Measurements from ENCODE around the gene KCNAB2.

The KCNAB2 gene

GRCh38 chr1:6045561-6045960, at the start of gene KCNAB2:
Gene KCNAB2 (plus strand): TSS chr1:6045888. CDS start chr1:6051537, 5,649 bp downstream.
- peaks cover 4% of the 10 kb centered on the region for H3K79me2 ChIP-seq (ENCODE audit: low read length)
- no peak within 1 kb of the TSS for H2AFZ ChIP-seq (ENCODE audit: low read length)
- no peak within 1 kb of the TSS for H3K4me3 ChIP-seq (ENCODE audit: low read length)
- no peak within 1 kb of the TSS for H3K4me2 ChIP-seq (ENCODE audit: low read depth, low read length)
- H3K36me3 ChIP-seq (replicated peaks; ENCODE audit: insufficient read depth, low read length) = no peaks in the 10 kb centered on the region
- no peak for DNase-seq
- H3K9me3 ChIP-seq (replicated peaks; ENCODE audit: insufficient read depth, low read length) = no peaks in the 10 kb centered on the region
- H3K27me3 ChIP-seq (replicated peaks; ENCODE audit: insufficient read depth, low read length) = no peaks in the 10 kb centered on the region
- no peaks in the 10 kb centered on the region for H3F3A ChIP-seq (ENCODE audit: insufficient read depth, low read length)
- no peak within 1 kb of the TSS for H3K27ac ChIP-seq (ENCODE audit: low read length)
- no peak for TF ChIP-seq CTCF (IDR thresholded peaks at IDR 0.05; ENCODE audit: low read length)
- TF ChIP-seq EZH2 (optimal IDR thresholded peaks at IDR 0.05; ENCODE audit: low read depth, low read length) = no peak
- no peak for TF ChIP-seq EZH2phosphoT487 (IDR thresholded peaks at IDR 0.05; ENCODE audit: low read length)
- H3K9ac ChIP-seq (ENCODE audit: low read length) = no peak within 1 kb of the TSS
- H4K20me1 ChIP-seq (ENCODE audit: insufficient read depth, low read length) = no peaks in the 10 kb centered on the region; the same call in 1 of the 2 replicates
- H3K9me2 ChIP-seq (replicated peaks; ENCODE audit: insufficient read depth, low read length) = no peaks in the 10 kb centered on the region
- no peaks in the 10 kb centered on the region for H3K4me1 ChIP-seq (ENCODE audit: low read length)

GRCh38 chr1:5996641-5997270, 48.9 kb upstream of the KCNAB2 start:
- no peaks in the 10 kb centered on the region for H3K9me2 ChIP-seq (replicated peaks; ENCODE audit: insufficient read depth, low read length)
- no peak for DNase-seq
- no peak overlapping the region for H3K9ac ChIP-seq (ENCODE audit: low read length)
- H3K27ac ChIP-seq (ENCODE audit: low read length) = no peak overlapping the region
- H3F3A ChIP-seq (ENCODE audit: insufficient read depth, low read length) = peaks cover 14% of the 10 kb centered on the region; the same call in 1 of the 2 replicates
- no peaks in the 10 kb centered on the region for H3K27me3 ChIP-seq (replicated peaks; ENCODE audit: insufficient read depth, low read length)
- no peaks in the 10 kb centered on the region for H3K36me3 ChIP-seq (replicated peaks; ENCODE audit: insufficient read depth, low read length)
- H3K4me2 ChIP-seq (ENCODE audit: low read depth, low read length) = no peak overlapping the region
- H4K20me1 ChIP-seq (ENCODE audit: insufficient read depth, low read length) = peaks cover 14% of the 10 kb centered on the region
- peaks cover 13% of the 10 kb centered on the region; the same call in 1 of the 2 replicates for H3K4me1 ChIP-seq (ENCODE audit: low read length)
- TF ChIP-seq EZH2phosphoT487 (IDR thresholded peaks at IDR 0.05; ENCODE audit: low read length) (no peak), EZH2 (optimal IDR thresholded peaks at IDR 0.05; ENCODE audit: low read depth, low read length) (no peak), CTCF (IDR thresholded peaks at IDR 0.05; ENCODE audit: low read length) (no peak)
- no peaks in the 10 kb centered on the region for H3K9me3 ChIP-seq (replicated peaks; ENCODE audit: insufficient read depth, low read length)
- H2AFZ ChIP-seq (ENCODE audit: low read length) = no peak overlapping the region
- H3K79me2 ChIP-seq (ENCODE audit: low read length) = peaks cover 91% of the 10 kb centered on the region
- no peak overlapping the region for H3K4me3 ChIP-seq (ENCODE audit: low read length)

GRCh38 chr1:5997316-5997715, 48.4 kb upstream of the KCNAB2 start:
- Histone ChIP-seq H3K9ac (ENCODE audit: low read length) (no peak overlapping the region), H3K79me2 (ENCODE audit: low read length) (peaks cover 97% of the 10 kb centered on the region), H3K4me1 (ENCODE audit: low read length) (peaks cover 13% of the 10 kb centered on the region; the same call in 1 of the 2 replicates), H3K27ac (ENCODE audit: low read length) (no peak overlapping the region), H4K20me1 (ENCODE audit: insufficient read depth, low read length) (peaks cover 14% of the 10 kb centered on the region), H2AFZ (ENCODE audit: low read length) (no peak overlapping the region), H3K27me3 (replicated peaks; ENCODE audit: insufficient read depth, low read length) (no peaks in the 10 kb centered on the region), H3K9me3 (replicated peaks; ENCODE audit: insufficient read depth, low read length) (no peaks in the 10 kb centered on the region), H3K4me2 (ENCODE audit: low read depth, low read length) (no peak overlapping the region), H3F3A (ENCODE audit: insufficient read depth, low read length) (peaks cover 14% of the 10 kb centered on the region; the same call in 1 of the 2 replicates), H3K4me3 (ENCODE audit: low read length) (no peak overlapping the region), H3K36me3 (replicated peaks; ENCODE audit: insufficient read depth, low read length) (no peaks in the 10 kb centered on the region), H3K9me2 (replicated peaks; ENCODE audit: insufficient read depth, low read length) (no peaks in the 10 kb centered on the region)
- TF ChIP-seq EZH2 (optimal IDR thresholded peaks at IDR 0.05; ENCODE audit: low read depth, low read length) = no peak
- no peak for TF ChIP-seq CTCF (IDR thresholded peaks at IDR 0.05; ENCODE audit: low read length)
- TF ChIP-seq EZH2phosphoT487 (IDR thresholded peaks at IDR 0.05; ENCODE audit: low read length) = no peak
- DNase-seq = no peak

Data from MM.1S (cell line).